Upper lobe of left lung (tissue), 4 donors: ENCODE data around the gene BOLA3.

Experiments used
- CTCF ChIP-seq, 6 experiments: fragments of 450-650 bp in 4 of 6; fragments of 200-600 bp in 2 of 6; sonication (generic) in 2 of 6; IDR thresholded peaks; one replicate each; pipeline ENCODE4 v1.5.1; 2016 to 2019; ENCODE audit warnings: antibody characterized with exemption in 6 of 6
- EP300 ChIP-seq, 4 donors: sonication (generic); formaldehyde crosslinking; IDR thresholded peaks; one replicate each; pipeline ENCODE4 v1.5.1; 2017; ENCODE audit warnings: antibody characterized with exemption in 4 of 4, control low read depth in 2 of 4
- POLR2AphosphoS5 ChIP-seq, 2 donors: sonication (generic); formaldehyde crosslinking; IDR thresholded peaks; one replicate each; pipeline ENCODE4 v1.5.1; 2017; ENCODE audit warnings: antibody characterized with exemption in 2 of 2

- no peak for TF ChIP-seq CTCF (IDR thresholded peaks at IDR 0.05)
- TF ChIP-seq EP300 (IDR thresholded peaks at IDR 0.05) = no peak
- TF ChIP-seq POLR2AphosphoS5 (IDR thresholded peaks at IDR 0.05) = no peak
Measured at GRCh38 chr2:74197049-74197448, 49.3 kb upstream of the BOLA3 start.
